WERI-Rb-1 (cell line): Measurements from ENCODE around the gene TRPT1.
A peak's percentile ranks its signal among the peaks of the same experiment; 100 is the strongest.

Experiments used
- DNase-seq: peaks from one replicate; pipeline ENCODE4 v3.0.0-alpha.2; 2020
- H3K27ac ChIP-seq: fragments of 250-450 bp; sonication (Bioruptor Pico); 2 replicates; pipeline ENCODE4 v1.5.1; 2020; ENCODE audit warnings: mild to moderate bottlenecking, moderate library complexity
- H3K27me3 ChIP-seq: fragments of 250-450 bp; sonication (Bioruptor Pico); 2 replicates; pipeline ENCODE4 v1.5.1; 2021; ENCODE audit warnings: mild to moderate bottlenecking, low read depth, moderate library complexity; ENCODE audit not compliant: insufficient read depth, severe bottlenecking
- H3K36me3 ChIP-seq: fragments of 250-450 bp; sonication (Bioruptor Pico); 2 replicates; pipeline ENCODE4 v1.5.1; 2020; ENCODE audit warnings: mild to moderate bottlenecking, moderate library complexity
- H3K4me3 ChIP-seq: 2 replicates; pipeline ENCODE4 v1.5.1; 2011; ENCODE audit warnings: low read depth, mild to moderate bottlenecking, control low read depth, low read length
- H3K9me3 ChIP-seq: fragments of 250-450 bp; sonication (Bioruptor Pico); 2 replicates; pipeline ENCODE4 v1.5.1; 2021; ENCODE audit warnings: mild to moderate bottlenecking, moderate library complexity; ENCODE audit not compliant: severe bottlenecking
- CTCF ChIP-seq: IDR thresholded peaks from 2 replicates; pipeline ENCODE4 v1.5.1; 2011; ENCODE audit warnings: low read depth, mild to moderate bottlenecking, control low read depth, inconsistent platforms, low read length

Gene TRPT1

GRCh38 chr11:64207256-64208085, 18.5 kb downstream of the TRPT1 start:
- TF ChIP-seq CTCF: no peak
- H3K27ac ChIP-seq: no peak overlapping the region
- H3K36me3 ChIP-seq: peaks cover 54% of the 10 kb centered on the region
- H3K4me3 ChIP-seq: no peak overlapping the region
- H3K9me3 ChIP-seq: no peaks in the 10 kb centered on the region
- H3K27me3 ChIP-seq: no peaks in the 10 kb centered on the region
- no peak for DNase-seq

- TF ChIP-seq CTCF: no peak
Observed at GRCh38 chr11:64206457-64207255, 19.3 kb downstream of the TRPT1 start, which contains the start of gene FERMT3. TSS of gene FERMT3 (plus strand) at chr11:64206721. CDS start at chr11:64207365, 644 bp downstream.

GRCh38 chr11:64204464-64204989, 21.5 kb downstream of the TRPT1 start:
- peak; percentile 72 for TF ChIP-seq CTCF
- DNase-seq: peak; percentile 76
- Histone ChIP-seq H3K9me3 (no peaks in the 10 kb centered on the region), H3K36me3 (peaks cover 82% of the 10 kb centered on the region), H3K27me3 (no peaks in the 10 kb centered on the region), H3K4me3 (no peak overlapping the region), H3K27ac (no peak overlapping the region)

More at GRCh38 chr11:64206457-64207255, 19.3 kb downstream of the TRPT1 start, which contains the start of gene FERMT3:
- H3K4me3 ChIP-seq: no peak within 1 kb of the TSS
- DNase-seq: no peak
- no peak within 1 kb of the TSS for H3K27ac ChIP-seq
- H3K36me3 ChIP-seq: peaks cover 60% of the 10 kb centered on the region
- H3K9me3 ChIP-seq: no peaks in the 10 kb centered on the region
- H3K27me3 ChIP-seq: no peaks in the 10 kb centered on the region

GRCh38 chr11:64204080-64204440, 21.9 kb downstream of the TRPT1 start:
- Histone ChIP-seq H3K9me3 (no peaks in the 10 kb centered on the region), H3K27me3 (no peaks in the 10 kb centered on the region), H3K27ac (no peak overlapping the region), H3K36me3 (peaks cover 84% of the 10 kb centered on the region), H3K4me3 (no peak overlapping the region)
- no peak for DNase-seq
- no peak for TF ChIP-seq CTCF

GRCh38 chr11:64203421-64204079, 22.4 kb downstream of the TRPT1 start:
- no peak for DNase-seq
- no peak for TF ChIP-seq CTCF
- Histone ChIP-seq H3K27me3 (no peaks in the 10 kb centered on the region), H3K27ac (no peak overlapping the region), H3K4me3 (no peak overlapping the region), H3K9me3 (no peaks in the 10 kb centered on the region), H3K36me3 (peaks cover 88% of the 10 kb centered on the region)
